ENCODE data around the gene KCNQ1.

Gene KCNQ1

DNA sequence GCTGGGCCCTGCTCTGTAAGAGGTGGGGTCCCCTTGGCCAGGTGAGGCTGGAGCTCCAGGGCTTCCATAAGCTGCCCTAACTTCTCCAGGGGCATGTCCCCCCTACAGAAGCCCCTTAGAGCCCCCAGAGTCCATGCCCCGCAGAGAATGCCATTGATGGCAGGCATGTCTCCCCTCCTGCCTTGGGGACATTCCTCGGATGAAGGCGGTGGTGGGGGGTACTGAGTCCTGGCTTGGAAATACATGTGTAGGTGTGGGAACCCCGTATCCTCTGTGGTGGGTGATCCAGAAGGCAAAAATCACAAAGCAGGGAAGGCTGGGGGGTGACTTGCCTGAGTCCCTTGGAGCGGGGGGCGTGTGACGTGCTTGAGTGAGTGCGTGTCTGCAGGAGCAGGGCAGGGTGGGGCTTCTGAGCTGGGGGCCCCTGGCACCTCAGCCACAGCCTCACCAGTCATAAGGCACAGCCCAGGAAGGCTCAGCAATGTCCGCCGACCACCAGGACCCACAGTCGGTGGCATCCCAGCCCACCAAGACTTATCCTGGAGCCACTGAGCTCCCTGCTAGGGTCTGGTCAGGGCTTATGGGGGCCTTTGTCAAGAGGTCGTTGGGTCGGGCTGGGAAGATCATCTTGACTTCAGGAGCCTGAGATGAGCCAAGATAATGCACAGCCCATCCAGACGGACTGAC is 324.7 kb downstream of the KCNQ1 start:
- H3K4me3 ChIP-seq (ENCODE audit: low read depth, low read length): no peak overlapping the region
- TF ChIP-seq, protein P1, sequence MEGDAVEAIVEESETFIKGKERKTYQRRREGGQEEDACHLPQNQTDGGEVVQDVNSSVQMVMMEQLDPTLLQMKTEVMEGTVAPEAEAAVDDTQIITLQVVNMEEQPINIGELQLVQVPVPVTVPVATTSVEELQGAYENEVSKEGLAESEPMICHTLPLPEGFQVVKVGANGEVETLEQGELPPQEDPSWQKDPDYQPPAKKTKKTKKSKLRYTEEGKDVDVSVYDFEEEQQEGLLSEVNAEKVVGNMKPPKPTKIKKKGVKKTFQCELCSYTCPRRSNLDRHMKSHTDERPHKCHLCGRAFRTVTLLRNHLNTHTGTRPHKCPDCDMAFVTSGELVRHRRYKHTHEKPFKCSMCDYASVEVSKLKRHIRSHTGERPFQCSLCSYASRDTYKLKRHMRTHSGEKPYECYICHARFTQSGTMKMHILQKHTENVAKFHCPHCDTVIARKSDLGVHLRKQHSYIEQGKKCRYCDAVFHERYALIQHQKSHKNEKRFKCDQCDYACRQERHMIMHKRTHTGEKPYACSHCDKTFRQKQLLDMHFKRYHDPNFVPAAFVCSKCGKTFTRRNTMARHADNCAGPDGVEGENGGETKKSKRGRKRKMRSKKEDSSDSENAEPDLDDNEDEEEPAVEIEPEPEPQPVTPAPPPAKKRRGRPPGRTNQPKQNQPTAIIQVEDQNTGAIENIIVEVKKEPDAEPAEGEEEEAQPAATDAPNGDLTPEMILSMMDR (IDR thresholded peaks at IDR 0.05; ENCODE audit: low read depth, low read length): no peak

DNA sequence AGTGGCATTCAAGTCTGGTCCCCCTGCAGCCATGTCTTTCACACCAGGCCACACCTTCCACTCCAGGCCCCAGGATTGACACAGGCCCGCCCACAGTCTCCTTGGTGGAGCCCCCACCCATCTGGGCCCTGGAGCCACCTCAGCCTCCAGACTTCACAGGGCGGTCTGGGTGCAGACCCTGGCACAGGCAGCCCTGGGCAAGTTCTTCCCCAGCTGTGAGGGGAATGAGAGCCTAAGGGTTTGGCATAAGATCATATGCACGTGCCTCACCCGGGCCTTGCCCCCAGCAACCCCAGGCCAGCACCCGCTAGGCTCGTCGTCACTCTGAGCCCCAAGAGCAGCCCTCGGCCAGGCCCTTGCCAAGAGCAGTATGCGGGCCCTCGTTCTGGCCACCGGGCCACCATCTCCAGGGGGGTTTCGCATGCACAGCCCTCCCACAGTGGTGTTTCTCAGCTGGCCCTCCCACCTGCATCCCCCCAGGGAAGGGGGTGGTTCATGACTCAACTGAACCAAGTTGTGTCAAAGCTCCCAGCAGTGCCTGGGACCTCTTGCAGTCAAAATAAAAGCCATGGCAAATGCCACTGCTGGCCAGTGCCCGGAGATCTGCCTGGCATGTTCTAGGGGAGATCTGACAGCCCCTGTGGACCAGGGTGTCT is 325.4 kb downstream of the KCNQ1 start:
- TF ChIP-seq, protein P1 (IDR thresholded peaks at IDR 0.05; ENCODE audit: low read depth, low read length): no peak
- H3K4me3 ChIP-seq (ENCODE audit: low read depth, low read length): no peak overlapping the region

DNA sequence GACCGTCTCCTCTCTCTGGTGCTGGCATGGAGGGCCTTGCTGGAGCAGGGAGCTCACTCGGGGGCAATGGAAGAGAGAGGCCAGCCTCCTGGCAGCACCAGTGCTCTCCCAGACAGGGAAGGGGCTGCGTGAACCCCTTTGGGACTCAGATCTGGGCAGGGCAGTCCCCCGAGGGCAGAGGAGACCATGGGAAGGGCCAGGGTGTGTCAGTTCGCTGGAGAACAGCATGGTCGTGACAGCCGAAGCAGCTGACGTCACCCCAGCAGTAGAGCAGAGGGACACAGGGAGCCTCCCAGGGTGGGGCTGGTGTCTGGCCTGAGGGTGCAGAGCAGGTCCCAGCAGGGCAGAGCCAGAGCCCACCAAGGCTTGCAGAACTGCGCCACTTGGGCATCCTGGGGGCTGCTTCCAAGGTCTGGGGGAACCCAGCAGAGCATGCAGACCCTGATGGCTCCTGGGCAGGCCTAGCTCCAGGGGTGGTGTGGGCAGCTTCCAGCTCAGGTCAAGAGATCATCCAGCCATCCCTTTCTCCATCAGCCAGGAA is 326.0 kb downstream of the KCNQ1 start:
- TF ChIP-seq, protein P1 (IDR thresholded peaks at IDR 0.05; ENCODE audit: low read depth, low read length): no peak
- no peak overlapping the region for H3K4me3 ChIP-seq (ENCODE audit: low read depth, low read length)

DNA sequence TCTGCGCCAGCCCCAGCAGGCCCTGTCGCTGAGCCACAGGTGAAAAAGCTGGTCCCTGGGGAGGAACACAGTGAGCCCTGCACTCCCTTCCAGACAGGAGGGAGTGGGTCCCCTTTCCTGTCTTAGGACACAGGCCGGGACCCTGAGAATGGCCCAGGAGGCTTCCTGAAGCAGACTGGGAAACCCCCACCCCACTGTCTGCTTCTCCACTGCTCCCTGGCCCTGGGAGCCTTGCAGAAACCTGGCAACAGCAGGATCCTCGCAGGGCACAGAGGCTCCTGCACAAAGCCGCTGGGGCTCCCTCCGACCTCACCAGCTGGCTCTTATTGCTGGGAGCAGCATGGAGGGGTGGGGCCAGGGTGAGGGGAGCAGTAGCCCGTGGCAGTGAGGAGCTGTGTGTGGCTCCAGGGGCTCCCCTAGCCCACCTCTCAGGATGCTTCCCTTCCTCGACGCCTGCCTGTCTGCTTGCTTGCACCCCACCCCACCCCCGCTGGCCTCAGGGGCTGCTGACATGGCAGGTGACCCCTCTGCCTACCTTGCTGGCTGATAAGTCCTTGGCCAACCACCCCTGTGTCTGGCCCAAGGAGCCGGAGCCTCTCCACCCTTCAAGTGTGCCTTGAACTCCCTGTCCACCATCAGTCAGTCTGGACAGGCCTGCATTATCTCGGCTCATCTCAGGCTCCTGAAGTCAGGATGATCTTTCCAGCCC is 327.1 kb downstream of the KCNQ1 start:
- no peak overlapping the region for H3K4me3 ChIP-seq (ENCODE audit: low read depth, low read length)
- TF ChIP-seq, protein P1 (IDR thresholded peaks at IDR 0.05; ENCODE audit: low read depth, low read length): no peak

DNA sequence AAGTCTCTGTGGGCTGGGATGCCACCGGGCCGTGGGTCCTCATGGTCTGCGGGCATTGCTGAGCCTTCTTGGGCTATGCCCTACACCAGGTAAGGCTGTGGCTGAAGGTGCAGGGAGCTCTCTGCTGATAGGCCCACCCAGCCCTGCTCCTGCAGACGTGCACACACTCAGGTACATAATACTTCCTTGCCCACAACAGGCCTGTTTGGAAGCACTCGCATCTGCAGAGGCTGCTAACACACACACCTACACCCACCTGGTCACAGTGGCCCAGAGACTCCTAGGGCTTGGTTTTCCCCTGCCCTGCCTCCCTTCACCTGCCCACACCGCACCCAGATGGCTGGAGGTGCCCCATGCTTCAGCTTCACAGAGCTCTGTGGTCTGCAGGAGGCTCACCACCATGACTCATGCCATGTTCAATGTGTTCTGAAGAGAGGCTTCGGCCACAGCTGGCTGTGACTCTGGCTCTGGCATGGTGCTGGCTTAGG is 327.8 kb downstream of the KCNQ1 start:
- no peak overlapping the region for H3K4me3 ChIP-seq (ENCODE audit: low read depth, low read length)
- TF ChIP-seq, protein P1 (IDR thresholded peaks at IDR 0.05; ENCODE audit: low read depth, low read length): no peak

DNA sequence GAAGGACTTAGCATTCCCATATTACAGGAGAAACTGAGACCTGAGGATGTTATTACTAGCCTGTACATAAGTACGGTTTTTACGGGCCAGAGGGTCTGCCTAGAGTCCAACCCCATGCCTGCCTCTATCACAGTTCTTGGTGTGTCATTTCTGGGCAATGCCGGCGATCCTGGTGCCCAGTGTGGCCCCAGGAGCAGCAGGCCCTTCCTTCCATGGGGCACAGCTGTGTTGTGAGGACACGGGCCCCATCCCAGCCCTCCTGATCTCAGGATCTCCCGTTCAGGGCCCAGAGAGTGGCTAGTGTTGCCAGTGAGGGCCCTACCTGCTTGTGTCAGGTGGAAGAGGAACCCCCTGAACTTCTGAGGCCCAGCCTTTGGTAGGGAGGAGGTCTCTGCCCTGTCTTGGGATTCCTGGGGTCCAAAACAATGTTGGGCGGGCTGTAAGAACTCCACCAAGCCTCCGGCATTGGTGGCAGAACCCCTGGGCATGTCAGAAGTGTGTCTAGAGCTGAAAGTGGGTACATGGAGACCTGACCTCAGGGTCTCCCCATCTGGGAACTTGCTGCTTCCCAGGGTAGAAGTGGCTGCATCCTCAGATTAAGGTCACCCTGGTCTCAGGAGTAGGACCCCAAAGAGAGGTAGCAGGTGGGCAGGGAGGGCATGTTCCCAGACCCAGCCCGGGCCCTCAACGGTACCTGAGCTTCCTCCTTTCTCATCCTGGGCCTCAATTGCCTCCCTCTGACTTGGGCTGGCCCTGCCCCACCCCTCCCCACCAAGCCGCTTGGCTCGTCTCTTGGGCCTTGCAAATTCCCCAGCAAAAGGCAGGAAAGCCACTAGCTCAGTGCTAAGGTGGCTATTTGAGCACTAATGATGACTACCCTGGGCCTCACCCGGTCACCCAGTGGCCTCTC is 329.6 kb downstream of the KCNQ1 start:
- TF ChIP-seq, protein P1 (IDR thresholded peaks at IDR 0.05; ENCODE audit: low read depth, low read length): no peak
- no peak overlapping the region for H3K4me3 ChIP-seq (ENCODE audit: low read depth, low read length)
